SK-N-MC (cell line): ENCODE data around the gene PCBP3.
"Not testable (repeated sequence)": the region's sequence is repeated elsewhere in the genome, so short reads cannot be mapped to it uniquely, and the experiment has no call there.

Experiments used
- DNase-seq: peaks from one replicate; pipeline ENCODE4 v3.0.0-alpha.2; 2011; ENCODE audit warnings: low read depth, low spot score
- H3K27ac ChIP-seq: fragments of 200-600 bp; sonication (generic); 2 replicates; pipeline ENCODE4 v1.5.1; 2016; ENCODE audit warnings: mixed run types
- H3K36me3 ChIP-seq: fragments of 200-600 bp; sonication (generic); 2 replicates; pipeline ENCODE4 v1.6.1; 2017; ENCODE audit warnings: antibody characterized with exemption, low read length, mixed read lengths; ENCODE audit not compliant: insufficient read depth
- H3K4me3 ChIP-seq: fragments of 200-600 bp; sonication (generic); 2 replicates; pipeline ENCODE4 v1.5.1; 2016
- H3K9ac ChIP-seq: fragments of 200-600 bp; sonication (generic); 2 replicates; pipeline ENCODE4 v1.8.0; 2017; ENCODE audit warnings: mixed run types, mixed read lengths; ENCODE audit not compliant: insufficient read length
- H3K9me3 ChIP-seq: fragments of 200-600 bp; sonication (generic); 2 replicates; pipeline ENCODE4 v1.6.1; 2017; ENCODE audit warnings: low read depth, mild to moderate bottlenecking, antibody characterized with exemption, low read length, moderate library complexity, mixed read lengths
- EZH2 ChIP-seq: fragments of 200-600 bp; sonication (generic); IDR thresholded peaks from one replicate; pipeline ENCODE4 v1.6.1; 2017; ENCODE audit warnings: antibody characterized with exemption
- FOXP2 ChIP-seq: optimal IDR thresholded peaks from 2 replicates; pipeline ENCODE3; 2011; ENCODE audit warnings: mild to moderate bottlenecking, moderate library complexity; ENCODE audit not compliant: insufficient read depth; ENCODE audit errors: extremely low read length, control extremely low read depth
- POLR2AphosphoS5 ChIP-seq: IDR thresholded peaks from 2 replicates; pipeline ENCODE4 v1.6.1; 2012; ENCODE audit warnings: mild to moderate bottlenecking, low read depth, low read length, borderline replicate concordance

The PCBP3 gene

GRCh38 chr21:45947716-45948255 lies 304.3 kb downstream of the PCBP3 start:
- Histone ChIP-seq H3K4me3 (no peak overlapping the region), H3K27ac (no peak overlapping the region), H3K36me3 (no peaks in the 10 kb centered on the region), H3K9me3 (no peaks in the 10 kb centered on the region), H3K9ac (no peak overlapping the region)
- no peak for TF ChIP-seq POLR2AphosphoS5
- TF ChIP-seq EZH2 = no peak
- no peak for TF ChIP-seq FOXP2
- no peak for DNase-seq

GRCh38 chr21:45948576-45949141 lies 305.1 kb downstream of the PCBP3 start:
- H3K36me3 ChIP-seq = no peaks in the 10 kb centered on the region
- H3K4me3 ChIP-seq = no peak overlapping the region; the same call in 1 of the 2 replicates
- no peak for DNase-seq
- no peak for TF ChIP-seq FOXP2
- TF ChIP-seq EZH2 = no peak
- TF ChIP-seq POLR2AphosphoS5 = no peak
- H3K9ac ChIP-seq = no peak overlapping the region
- no peaks in the 10 kb centered on the region for H3K9me3 ChIP-seq
- no peak overlapping the region for H3K27ac ChIP-seq

GRCh38 chr21:45949928-45950739 lies 306.6 kb downstream of the PCBP3 start:
- Histone ChIP-seq H3K4me3 (peak overlapping the region; percentile 50), H3K9ac (no peak overlapping the region), H3K9me3 (no peaks in the 10 kb centered on the region), H3K27ac (no peak overlapping the region; the same call in 1 of the 2 replicates), H3K36me3 (no peaks in the 10 kb centered on the region)
- TF ChIP-seq EZH2 (no peak), FOXP2 (no peak), POLR2AphosphoS5 (no peak)
- DNase-seq = no peak

GRCh38 chr21:45950740-45951515 lies 307.4 kb downstream of the PCBP3 start:
- H3K9me3 ChIP-seq = no peaks in the 10 kb centered on the region
- peak overlapping the region; percentile 67; the same call in 1 of the 2 replicates for H3K27ac ChIP-seq
- no peak overlapping the region for H3K9ac ChIP-seq
- no peak for DNase-seq
- peak; percentile 21 for TF ChIP-seq FOXP2
- no peak for TF ChIP-seq EZH2
- H3K36me3 ChIP-seq = no peaks in the 10 kb centered on the region
- H3K4me3 ChIP-seq = peak overlapping the region; percentile 50

- no peak for DNase-seq
- H3K9ac ChIP-seq = no peak overlapping the region
- no peak overlapping the region for H3K4me3 ChIP-seq
- no peak overlapping the region for H3K27ac ChIP-seq
- no peaks in the 10 kb centered on the region for H3K9me3 ChIP-seq
- no peaks in the 10 kb centered on the region for H3K36me3 ChIP-seq
- TF ChIP-seq FOXP2 (no peak), POLR2AphosphoS5 (no peak), EZH2 (no peak)
These were observed 308.2 kb downstream of the PCBP3 start for GRCh38 chr21:45951676-45952075.

GRCh38 chr21:45952527-45952926 lies 309.0 kb downstream of the PCBP3 start:
- H3K9me3 ChIP-seq, H3K9ac ChIP-seq, H3K4me3 ChIP-seq, DNase-seq, H3K36me3 ChIP-seq, H3K27ac ChIP-seq: not testable (repeated sequence)

- Histone ChIP-seq H3K9me3 (no peaks in the 10 kb centered on the region), H3K27ac (no peak overlapping the region), H3K9ac (no peak overlapping the region), H3K4me3 (no peak overlapping the region), H3K36me3 (no peaks in the 10 kb centered on the region)
- no peak for DNase-seq
- TF ChIP-seq FOXP2 (no peak), EZH2 (no peak), POLR2AphosphoS5 (no peak)
These were observed 309.4 kb downstream of the PCBP3 start for GRCh38 chr21:45952974-45953373.

- Histone ChIP-seq H3K9me3 (no peaks in the 10 kb centered on the region), H3K4me3 (no peak overlapping the region), H3K9ac (no peak overlapping the region), H3K36me3 (no peaks in the 10 kb centered on the region), H3K27ac (no peak overlapping the region)
- TF ChIP-seq FOXP2 = no peak
- no peak for TF ChIP-seq POLR2AphosphoS5
- no peak for TF ChIP-seq EZH2
- DNase-seq = no peak
These were observed 310.7 kb downstream of the PCBP3 start for GRCh38 chr21:45954261-45954660.
